Fibroblast of mammary gland (primary cell): ENCODE measurements around the gene PARP14.
"Not testable (repeated sequence)": the region's sequence is repeated elsewhere in the genome, so short reads cannot be mapped to it uniquely, and the experiment has no call there.

Source experiments
- DNase-seq: peaks from one replicate; pipeline ENCODE4 v3.0.0-alpha.2; 2010; ENCODE audit warnings: low read depth
- H3K4me3 ChIP-seq: 2 replicates; pipeline ENCODE4 v1.5.1; 2011; ENCODE audit warnings: low read depth, mild to moderate bottlenecking, low read length, moderate library complexity; ENCODE audit not compliant: control insufficient read depth
- TF ChIP-seq, protein P1 (sequence below): conservative IDR thresholded peaks from 2 replicates; pipeline ENCODE4 v1.5.1; 2011; ENCODE audit warnings: low read depth, low read length, inconsistent platforms; ENCODE audit not compliant: control insufficient read depth, insufficient read depth

PARP14 gene

GRCh38 chr3:122743581-122744120 lies 63.0 kb downstream of the PARP14 start:
- TF ChIP-seq, protein P1, sequence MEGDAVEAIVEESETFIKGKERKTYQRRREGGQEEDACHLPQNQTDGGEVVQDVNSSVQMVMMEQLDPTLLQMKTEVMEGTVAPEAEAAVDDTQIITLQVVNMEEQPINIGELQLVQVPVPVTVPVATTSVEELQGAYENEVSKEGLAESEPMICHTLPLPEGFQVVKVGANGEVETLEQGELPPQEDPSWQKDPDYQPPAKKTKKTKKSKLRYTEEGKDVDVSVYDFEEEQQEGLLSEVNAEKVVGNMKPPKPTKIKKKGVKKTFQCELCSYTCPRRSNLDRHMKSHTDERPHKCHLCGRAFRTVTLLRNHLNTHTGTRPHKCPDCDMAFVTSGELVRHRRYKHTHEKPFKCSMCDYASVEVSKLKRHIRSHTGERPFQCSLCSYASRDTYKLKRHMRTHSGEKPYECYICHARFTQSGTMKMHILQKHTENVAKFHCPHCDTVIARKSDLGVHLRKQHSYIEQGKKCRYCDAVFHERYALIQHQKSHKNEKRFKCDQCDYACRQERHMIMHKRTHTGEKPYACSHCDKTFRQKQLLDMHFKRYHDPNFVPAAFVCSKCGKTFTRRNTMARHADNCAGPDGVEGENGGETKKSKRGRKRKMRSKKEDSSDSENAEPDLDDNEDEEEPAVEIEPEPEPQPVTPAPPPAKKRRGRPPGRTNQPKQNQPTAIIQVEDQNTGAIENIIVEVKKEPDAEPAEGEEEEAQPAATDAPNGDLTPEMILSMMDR = no peak

DNA sequence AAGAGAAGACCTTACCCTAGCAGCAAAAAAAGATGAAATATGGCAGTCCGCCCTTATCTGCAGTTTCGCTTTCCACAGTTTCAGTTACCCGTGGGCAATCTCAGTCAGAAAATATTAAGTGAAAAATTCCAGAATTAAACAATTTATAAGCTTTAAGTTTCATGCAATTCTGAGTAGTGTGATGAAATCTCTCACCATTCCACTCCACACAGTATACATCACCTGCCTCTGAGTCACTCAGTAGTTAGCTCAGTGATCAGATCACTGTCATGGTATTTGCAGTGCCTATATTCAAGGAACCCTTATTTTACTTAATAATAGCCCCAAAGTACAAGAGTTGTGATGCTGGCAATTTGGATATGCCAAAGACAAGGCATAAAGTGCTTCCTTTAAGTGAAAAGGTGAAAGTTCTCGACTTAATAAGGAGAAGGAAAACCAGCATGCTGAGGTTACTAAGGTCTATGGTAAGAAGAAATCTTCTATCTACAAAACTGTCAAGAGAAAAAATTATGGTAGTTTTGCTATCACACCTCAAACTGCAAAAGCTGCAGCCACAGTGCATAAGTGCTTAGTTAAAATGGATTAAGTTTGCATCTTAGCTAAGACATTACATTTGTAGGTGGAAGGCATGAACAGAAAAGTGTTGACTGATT lies 64.9 kb downstream of the PARP14 start:
- DNase-seq = peak; percentile 75
- TF ChIP-seq, protein P1 = no peak

More at GRCh38 chr3:122743581-122744120, 63.0 kb downstream of the PARP14 start:
- no peak for DNase-seq
- no peak overlapping the region for H3K4me3 ChIP-seq

GRCh38 chr3:122747295-122747694 lies 66.7 kb downstream of the PARP14 start:
- H3K4me3 ChIP-seq, DNase-seq: not testable (repeated sequence)

More for the DNA sequence above, 64.9 kb downstream of the PARP14 start:
- H3K4me3 ChIP-seq = no peak overlapping the region

GRCh38 chr3:122748347-122748746 lies 67.7 kb downstream of the PARP14 start:
- no peak overlapping the region for H3K4me3 ChIP-seq
- no peak for DNase-seq
- TF ChIP-seq, protein P1 = no peak

DNA sequence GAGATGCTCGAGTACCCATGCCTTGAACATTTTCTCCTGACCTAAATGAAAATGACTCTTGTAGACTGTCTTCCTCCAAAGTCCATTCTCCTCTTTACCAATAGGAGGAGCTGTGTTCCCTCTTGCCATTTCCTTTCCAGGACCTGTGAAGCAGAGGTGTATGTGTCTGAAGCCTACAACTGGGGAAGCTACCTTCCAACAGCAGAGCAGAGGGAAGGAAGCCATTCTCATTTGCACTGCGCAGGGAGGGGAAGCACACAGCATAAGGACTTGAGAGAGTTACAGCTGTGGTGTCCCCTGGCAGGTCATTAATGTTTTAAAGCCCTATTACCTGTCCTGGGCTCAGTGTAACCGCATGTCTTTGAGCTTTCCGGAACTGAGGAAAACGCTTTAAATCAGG lies 74.3 kb downstream of the PARP14 start:
- no peak overlapping the region for H3K4me3 ChIP-seq
- peak; percentile 61 for DNase-seq
- TF ChIP-seq, protein P1 = peak; percentile 96

GRCh38 chr3:122755491-122755890 lies 74.9 kb downstream of the PARP14 start:
- TF ChIP-seq, protein P1 = no peak
- DNase-seq = no peak
- no peak overlapping the region for H3K4me3 ChIP-seq

- DNase-seq = peak; percentile 59
- TF ChIP-seq, protein P1 = no peak
- H3K4me3 ChIP-seq = no peak overlapping the region
Observed at GRCh38 chr3:122758877-122759560, 78.4 kb downstream of the PARP14 start.
